Cortex of kidney (tissue), 1 donor: ENCODE measurements around the gene IL1RN.

ENCODE experiments used
- DNase-seq: peaks from one replicate; lab custom pipeline; 2025; lab: John Stamatoyannopoulos, UW

Gene IL1RN

DNA sequence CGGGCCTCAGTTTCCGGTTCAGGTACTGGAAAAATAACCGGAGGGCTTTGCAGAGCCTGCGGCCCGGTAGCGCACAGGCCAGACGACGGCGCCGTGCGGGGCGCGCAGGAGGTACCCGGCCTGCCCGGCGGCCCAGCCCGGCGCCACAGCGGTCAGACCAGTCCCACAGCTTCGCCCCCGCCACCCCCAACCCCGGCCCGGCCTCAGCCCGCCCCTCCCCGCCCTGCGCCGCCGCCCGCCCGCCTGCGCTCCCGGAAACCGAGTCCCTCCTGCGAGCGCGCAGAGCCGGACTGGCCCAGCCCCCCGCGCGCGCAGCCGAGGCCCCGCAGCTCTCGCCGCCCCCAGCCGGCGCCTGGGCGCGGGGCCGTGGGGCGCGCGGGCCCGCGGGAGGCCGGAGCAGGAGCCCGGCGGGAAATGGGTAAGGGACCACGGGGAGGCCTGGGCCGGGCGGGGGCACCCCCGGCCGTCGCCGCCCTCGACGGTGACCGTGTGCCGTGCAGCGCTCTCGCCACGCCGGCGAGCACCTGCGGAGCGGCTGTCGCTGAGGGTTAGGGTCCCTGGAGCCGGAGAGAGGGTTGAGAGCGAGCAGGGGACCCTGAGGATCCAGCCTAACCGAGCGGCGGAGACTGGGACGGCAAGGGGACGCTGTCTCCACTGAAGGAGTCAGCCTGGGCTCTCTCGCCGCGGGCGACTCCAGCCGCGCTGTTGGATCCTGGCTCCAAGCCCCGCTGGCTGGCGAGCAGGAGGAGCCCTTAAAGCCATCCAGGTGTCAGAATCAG, 29.9 kb downstream of the IL1RN start:
- DNase-seq: no peak

DNA sequence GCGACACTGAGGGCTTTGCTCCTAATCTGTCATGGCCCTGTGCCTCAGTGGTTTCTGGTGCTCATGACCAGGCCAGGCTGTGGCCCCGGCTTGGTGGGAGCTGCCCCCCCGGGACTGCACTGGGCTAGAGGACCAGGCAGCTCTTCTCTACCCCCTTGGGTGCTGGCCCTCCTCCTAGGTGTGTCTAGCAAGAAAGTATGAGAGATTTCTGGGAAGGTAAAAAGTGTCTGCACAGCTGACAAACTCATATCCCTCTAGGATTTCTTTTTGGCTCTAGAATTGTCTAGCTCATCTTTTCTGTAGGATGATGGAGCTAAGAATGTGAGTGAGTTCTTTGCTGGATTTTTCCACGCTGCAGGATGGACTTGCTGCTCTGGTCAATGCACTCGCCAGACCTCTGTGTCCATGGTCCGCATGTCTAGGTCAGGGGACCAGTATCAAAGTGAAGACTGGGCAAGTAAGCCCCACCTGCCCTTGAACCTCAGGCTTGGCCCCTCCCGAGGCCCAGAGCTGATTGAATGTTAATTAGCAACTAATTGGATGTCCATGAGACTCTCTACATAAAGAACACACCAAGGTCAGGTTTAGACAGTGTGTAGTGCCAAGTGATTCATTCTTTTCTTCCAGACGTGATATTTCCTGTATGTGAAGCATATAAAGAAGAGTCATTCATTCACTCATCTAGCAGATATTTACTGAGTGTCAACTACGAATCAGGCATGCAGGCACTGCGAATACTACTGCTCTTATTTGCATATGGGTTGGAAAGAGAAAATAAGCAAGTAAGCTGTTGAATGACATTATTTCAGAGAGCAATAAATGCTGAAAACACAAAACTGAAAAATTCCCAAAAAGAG, 30.7 kb downstream of the IL1RN start:
- DNase-seq: no peak

DNA sequence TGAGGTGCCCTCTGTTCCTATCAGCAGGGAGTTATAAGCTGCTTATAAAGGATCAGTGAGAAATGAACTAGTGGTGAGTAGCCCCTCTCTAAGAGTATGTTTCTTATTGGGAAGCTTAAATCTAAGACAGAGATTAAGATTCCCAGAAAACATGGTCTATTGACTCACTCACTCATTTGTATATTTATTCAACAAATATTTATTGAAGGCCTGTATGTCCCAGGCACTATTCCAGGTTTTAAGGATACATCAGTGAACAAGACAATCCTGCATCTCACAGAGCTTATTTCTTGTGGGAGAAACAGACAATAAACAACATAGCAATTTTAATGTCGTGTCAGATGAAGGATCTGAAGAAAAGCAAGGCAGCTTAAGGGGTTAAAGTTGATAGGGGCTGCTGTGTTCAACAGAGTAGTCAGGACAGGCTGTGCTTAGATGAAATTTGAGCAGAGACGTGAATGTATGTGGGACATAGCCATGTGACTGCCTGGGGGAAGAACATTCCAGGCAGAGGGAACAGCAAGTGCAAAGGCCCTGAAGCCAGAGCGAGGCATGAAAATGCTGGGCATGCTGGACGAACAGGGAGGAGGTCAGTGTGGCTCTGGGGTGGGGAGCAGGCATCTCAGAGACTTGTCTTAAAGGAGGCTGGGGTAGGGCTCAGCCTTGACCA, 31.6 kb downstream of the IL1RN start:
- no peak for DNase-seq

DNA sequence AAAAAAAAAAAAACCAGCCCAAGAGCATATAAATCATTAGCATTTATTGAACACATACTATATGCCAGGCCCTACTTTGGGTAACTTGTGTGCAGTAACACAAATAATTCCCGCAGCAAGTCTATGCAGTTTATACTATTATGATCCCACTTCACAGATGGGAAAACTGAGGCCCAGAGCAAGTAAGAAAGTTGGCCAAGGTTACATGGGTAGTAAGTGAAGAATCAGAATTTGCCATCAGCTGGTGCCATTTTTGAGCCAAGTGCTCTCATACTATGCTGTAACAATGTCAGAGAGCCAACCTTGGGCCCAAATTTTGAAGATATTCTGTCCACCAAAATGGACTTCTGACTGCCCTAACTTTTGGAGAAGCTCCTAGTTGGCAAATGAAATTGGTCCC, 32.9 kb downstream of the IL1RN start:
- no peak for DNase-seq

DNA sequence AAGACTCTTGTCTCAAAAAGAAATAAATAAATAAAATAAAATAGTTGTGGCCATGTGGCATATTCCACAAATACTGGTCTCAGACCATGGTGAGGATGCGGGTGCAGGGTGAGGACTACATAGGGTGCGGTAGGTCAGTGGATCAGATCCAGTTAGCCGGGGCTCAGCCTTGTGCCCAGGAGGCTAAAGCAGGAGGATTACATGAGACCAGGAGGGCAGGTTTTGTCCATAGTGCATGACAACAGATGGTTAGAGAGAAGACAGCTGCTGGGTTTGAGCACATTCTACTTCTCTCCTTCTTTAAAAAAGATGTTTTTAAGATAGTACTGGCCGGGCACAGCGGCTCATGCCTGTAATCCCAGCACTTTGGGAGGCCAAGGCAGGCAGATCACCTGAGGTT, 33.6 kb downstream of the IL1RN start:
- no peak for DNase-seq

DNA sequence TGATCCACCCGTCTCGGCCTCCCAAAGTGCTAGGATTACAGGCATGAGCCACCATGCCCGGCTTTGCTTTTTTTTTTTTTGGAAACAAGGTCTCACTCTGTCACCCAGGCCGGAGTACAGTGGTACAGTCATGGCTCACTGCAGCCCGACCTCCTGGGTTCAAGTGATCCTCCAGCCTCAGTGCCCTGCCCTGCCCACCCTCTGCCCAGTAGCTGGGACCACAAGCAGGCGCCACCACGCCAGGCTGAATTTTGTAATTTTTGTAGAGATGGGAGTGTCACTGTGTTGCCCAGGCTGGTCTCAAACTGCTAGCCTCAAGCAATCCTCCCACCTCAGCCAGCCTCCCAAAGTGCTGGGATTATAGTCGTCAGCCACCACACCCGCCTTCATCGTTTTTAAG, 34.8 kb downstream of the IL1RN start:
- no peak for DNase-seq

DNA sequence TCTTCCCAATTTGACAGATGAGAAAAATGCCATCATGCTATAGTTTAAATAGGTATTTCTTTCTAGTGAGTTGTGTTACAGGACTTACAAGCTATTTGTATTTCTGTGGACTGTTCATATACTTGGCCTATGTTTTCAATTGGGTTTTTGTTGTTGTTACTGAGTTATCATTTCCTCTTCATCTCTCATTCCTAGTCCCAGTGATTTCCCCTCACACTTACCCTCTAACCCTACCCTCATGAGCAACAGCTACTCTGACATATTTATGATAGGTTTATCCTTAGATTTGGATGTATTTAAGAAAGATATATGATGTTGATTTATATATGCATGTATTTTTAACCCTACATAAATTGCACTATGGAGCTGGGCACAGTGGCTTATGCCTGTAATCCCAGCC, 35.5 kb downstream of the IL1RN start:
- DNase-seq: no peak

DNA sequence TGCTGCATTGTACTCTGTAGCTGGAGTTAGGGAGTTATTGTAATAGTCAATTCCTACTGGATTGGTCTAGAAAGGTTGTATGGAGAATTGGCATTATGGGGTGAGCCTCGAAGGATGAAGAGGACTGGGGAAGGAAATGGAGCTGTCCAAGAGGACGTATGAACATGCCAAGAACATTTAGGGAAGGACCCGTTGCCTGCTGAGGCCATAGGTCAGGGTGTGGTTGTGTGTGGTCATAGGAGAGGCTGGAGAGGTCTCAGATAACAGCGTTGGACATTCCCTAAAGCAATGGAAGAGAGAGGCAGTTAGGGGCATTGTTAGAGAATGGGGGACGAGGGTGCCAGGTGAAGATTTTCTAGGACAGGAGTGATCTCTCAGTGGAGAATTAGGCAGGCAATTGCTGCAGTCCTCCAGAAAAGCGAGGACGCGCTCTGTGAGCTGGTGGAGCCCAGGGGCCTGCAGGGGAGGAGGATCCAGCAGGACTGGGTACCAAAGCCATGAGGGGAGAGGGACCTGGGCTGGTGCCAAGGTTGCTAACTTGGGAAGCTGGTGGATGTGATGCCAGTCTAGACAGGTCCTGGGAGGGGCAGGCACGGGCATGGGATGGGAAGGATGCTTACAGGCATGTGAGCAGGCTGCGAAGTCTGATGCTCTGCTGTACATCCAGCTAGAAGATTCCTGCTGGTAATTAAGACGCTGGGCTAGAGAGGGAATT, 37.0 kb downstream of the IL1RN start:
- DNase-seq: no peak

DNA sequence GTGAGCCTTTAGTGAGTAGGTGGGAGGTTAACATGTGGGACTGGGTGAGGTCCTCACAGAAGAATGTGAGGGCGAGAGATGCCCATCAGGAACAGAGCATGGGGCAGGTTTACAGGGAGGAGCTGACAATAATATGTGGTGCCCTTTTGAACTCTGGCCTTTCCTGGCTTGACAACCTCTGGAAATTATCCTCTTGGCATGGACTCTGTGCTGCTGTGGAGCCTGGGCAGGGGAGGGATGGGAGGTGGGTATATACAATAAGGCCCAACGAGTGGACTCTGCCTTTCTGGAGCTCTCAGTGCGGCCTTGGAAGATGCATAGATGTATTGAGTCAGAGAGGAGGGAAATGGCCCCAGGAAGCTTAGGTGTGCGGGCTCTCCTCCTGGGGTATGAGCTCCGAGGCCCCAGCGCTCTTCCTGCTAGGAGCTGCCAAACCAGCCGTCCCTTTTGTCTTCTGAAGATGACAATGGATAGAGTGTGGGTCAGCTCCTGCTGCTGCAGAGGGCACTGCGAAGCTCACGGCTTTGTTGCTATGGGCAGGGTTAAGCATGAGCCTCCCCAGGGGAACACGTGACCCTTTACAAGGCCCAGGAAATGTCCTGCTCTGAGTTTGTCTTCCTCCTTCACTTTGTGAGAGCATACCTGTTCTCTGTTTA, 37.7 kb downstream of the IL1RN start:
- no peak for DNase-seq

DNA sequence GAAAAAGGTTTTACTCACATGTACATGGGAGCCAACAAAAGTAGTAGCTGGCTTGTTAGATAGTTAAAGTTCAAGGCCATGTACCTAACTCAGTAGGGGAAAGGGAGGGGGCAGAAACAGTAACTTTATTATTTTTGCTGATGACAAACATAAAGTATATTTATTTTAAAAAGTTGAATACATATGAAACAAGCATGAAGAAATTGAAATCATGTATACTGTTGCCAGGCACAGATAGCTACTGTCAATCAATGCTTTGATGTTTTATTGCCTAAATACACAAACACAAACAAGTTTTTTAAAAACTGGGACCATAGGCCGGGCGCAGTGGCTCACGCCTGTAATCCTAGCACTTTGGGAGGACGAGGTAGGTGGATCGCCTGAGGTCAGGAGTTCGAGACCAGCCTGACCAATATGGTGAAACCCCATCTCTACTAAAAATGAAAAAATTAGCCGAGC, 38.8 kb downstream of the IL1RN start:
- no peak for DNase-seq

DNA sequence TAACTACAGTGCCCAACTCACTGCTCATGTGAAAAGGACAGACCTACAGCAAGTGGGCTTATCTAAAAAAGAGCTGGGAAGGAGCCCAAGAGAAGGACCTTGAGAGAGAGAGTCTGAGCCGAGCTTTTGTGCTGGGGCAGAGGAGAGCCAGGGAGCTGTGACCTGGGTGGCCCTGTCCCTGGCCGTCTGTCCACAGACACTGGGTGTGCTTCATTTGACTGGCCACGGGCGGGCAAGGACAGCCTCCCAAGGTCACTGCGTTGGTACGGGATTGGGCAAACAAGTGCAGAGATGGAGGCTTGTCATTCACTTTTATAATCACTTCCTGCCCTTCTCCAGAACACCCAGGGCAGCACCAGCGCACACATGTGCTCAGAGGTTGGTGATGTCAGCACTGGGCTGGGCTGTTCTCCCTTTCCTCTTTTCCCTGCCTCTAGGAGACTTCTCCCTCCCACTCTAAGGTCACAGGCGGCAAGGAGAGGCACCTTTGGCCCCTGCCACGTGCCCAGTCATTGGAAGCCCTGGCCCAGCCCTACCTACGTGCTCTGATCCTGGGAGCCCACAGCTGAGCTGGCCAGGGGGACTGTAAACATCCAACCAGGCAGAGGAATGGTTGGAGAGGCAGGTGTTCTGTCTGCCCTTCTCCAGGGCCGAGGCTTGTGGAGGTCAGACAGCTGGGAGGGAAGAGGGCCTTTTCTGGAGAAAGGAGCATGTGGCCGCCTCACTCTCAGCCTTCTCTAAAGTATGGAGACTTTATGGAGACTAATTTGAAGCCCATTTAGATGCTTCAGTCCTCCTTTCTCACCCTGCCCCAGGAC, 39.9 kb downstream of the IL1RN start:
- no peak for DNase-seq

DNA sequence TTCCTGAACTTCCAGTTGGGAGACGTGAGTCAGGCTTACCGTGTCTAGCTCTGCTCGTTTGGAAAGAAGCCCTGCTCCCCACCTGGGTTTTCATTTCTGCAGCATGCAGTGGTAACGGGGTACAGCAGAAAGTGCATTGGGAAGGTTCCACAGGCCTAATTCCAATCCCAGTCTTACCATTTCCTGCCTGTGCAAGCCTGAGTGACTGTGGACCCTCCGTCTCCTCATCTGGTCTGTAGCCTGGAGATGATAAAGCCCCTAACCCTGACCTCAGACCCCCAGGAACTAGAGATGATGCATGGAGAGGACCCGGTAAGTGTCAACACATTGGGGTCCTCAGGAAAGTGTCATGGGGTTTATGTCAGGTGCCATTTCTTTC, 40.6 kb downstream of the IL1RN start:
- DNase-seq: no peak

DNA sequence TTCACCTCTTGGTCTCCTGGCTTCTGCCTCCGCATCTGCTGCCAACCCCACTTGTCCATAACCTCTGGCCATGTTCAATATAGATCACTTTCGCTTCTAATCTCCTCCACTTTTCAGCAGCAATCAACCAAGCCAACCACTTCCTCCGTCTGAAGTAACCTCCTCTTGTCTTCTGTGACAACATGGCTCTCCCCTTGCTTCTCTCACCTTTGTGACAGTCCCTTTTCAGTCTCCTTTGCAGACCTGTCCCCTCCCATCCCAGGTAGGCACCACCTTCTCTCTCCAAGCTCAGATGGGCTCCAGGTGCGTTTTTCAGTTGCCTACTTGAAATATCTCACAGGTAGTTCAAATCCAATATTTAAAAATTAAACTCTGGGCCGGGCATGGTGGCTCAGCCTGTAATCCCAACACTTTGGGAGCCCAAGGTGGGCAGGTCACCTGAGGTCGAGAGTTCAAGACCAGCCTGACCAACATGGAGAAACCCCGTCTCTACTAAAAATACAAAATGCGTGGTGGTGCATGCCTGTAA, 41.7 kb downstream of the IL1RN start:
- no peak for DNase-seq

DNA sequence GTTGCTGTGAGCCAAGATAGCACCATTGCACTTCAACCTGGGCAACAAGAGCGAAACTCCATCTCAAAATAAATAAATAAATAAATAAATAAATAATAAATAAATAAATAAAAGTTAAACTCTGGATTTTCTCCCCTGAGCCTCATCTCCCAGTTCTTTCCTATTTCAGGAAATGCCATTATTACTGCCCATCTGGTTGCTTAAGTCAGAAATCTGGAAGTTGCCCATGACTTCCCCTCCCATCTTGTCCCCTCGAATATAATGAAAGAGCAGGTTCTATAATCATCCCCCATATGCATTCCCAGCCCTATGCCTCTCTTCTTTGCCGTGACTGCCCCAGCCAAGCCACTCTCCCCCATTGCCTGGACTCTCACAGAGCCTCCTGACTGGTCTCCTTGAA, 42.2 kb downstream of the IL1RN start:
- DNase-seq: no peak

DNA sequence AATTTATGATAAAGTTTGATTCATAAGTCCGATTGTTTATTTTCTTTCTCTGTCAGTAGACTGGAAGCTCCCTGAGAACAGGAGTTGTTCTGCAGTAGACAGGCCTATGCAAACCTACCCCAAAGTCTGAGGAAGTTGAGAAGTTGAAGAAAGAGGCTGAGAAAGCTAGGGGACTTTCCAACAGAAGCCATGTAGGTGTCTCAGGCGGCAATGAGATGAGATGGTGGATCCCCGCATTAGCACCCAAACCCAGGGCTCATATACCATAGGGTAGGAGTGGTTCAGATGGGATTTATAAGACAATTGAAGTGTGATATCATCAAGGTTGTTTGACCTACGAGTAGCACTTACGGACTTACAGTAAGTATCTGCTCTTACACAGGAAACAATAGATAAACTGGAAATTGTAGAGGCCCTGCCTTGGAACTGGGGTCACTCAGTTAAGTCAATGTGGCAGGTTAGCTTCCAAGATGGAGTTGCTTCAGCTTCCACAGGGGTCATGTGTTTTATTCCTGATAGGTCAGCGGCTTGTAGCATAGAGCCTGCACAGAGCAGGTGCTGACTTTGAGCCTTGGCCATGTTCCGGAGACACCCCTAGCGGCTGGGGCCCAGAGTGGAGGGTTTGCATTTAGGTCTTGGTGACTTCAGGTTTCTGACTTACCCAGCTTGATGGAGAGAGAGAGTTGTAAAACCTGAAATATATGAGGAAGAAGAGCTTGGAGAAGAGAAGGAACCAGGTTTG, 44.1 kb downstream of the IL1RN start:
- DNase-seq: no peak

DNA sequence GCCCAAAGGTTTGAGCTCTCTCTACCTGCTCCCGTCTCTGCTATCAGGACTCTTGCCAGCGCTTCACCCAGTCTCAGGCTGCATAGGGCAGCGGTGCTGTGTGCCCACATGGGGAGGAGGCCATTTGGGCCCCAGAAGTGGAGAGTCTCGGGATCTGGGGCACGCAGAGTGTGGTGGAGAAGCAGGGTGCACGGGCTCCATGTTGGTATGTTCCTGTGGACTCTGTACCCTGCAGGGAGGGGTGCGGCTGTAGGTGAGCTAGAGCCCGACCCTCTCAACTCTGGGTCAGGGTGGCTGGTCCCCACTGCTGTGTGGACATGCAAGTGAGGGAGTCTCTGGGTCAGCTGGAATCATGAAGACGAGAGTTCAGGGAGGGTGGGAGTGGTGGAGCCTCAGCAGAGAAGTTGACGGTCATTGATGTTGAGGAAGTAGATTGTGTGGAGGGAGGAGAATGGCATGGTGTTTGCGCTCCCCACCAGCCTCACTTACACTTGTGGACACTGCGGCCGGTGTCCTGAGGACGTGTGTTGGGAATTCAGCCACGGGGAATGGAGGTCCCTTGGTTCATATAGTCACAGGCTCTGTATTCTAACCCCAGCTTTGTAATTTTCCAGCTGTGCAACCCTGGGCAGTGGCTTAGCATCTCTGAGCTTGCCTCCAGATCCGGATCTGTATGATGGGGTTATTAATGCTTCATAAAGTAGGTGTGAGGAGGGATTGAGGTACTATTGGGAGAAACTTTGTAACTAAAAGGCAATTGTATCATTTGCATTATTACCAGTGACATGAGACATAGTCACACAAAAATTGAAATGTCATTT, 45.5 kb downstream of the IL1RN start:
- no peak for DNase-seq

DNA sequence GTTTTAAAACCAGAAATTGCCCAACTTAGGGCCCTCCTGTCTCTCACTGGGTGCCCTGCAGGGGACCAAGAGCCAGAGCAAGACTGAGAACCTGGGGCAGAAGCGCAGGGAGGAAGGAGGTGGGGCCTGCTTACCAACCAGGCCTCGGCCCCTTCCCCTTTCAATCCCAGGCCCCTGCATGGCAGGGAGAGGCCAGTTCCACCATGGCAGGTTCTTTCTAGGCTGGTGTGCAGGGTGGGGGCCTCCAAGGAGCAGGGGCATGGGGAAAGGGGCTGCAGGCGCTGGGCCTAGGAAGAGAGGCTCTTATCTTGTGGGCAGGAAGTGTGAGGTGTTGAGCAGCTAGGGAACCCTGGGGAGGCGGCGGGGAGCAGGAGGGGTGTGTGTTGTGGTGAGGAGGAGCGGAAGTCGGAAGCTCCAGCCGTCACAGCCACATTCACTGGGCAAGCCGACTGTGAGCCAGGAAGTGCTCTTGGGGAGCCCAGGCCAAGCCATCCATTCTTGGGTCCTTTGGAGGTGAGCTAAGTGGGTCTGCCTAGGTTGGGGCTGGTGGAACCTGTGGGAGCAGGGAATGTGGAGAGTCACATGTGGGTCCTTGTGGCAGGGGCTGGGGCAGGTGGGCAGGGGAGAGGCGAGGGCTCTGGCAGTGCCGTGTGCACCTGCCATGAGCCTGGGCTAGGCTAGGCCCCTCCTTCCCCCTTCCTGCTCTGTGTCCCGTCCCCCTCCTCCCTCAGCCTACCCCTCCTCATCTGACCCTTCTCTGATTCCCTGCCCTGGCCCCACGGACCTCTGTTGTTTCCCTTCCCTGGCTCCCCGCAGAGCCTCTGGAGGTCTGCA, 46.4 kb downstream of the IL1RN start, which contains the start of gene PSD4:
Gene PSD4, plus strand, starts transcription at position 430 of the 834 bp plus-strand sequence. CDS start 8,486 bp downstream, outside the sequence.
- DNase-seq: no peak

DNA sequence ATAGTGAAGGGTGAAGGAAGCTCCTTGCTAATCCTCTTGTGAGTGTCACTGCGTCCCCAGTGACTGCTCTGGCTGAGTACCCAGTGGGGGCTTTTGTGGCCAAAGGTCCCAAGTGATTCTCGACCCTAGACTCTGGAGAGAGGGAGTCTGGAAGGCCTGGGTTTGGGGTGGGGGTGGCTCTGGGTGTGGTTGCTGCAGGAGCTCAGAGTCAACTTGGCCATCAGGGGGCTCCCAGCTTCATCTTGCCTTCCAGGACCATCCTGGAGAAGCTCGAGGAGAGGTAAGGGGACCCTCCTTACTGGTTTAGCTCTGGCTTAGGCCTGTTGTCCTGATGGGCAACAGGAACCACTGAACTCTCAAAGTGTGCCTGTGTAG, 47.0 kb downstream of the IL1RN start:
- DNase-seq: no peak
